Glutamatergic neuron (in vitro differentiated cells): ENCODE measurements around the gene TRIM75. TPM values are rescaled to one million over a fixed set of nuclear protein-coding genes. Genes with fewer than 3 reads are reported as not detected.
A peak's percentile ranks its signal among the peaks of the same experiment; 100 is the strongest.

Experiments used
- DNase-seq: peaks from one replicate; pipeline ENCODE4 v3.0.0; 2022
- H3K27ac Mint-ChIP-seq: one replicate; pipeline ENCODE4 v1.8.0; 2020; ENCODE audit warnings: mild to moderate bottlenecking, mixed read lengths, inconsistent platforms; ENCODE audit not compliant: unreplicated experiment
- H3K27me3 Mint-ChIP-seq: one replicate; pipeline ENCODE4 v1.8.0; 2020; ENCODE audit warnings: mild to moderate bottlenecking, moderate library complexity, mixed read lengths, inconsistent platforms; ENCODE audit not compliant: unreplicated experiment
- H3K36me3 Mint-ChIP-seq: one replicate; pipeline ENCODE4 v1.8.0; 2020; ENCODE audit warnings: mild to moderate bottlenecking, mixed read lengths, inconsistent platforms; ENCODE audit not compliant: unreplicated experiment
- H3K4me1 Mint-ChIP-seq: one replicate; pipeline ENCODE4 v1.8.0; 2020; ENCODE audit warnings: mild to moderate bottlenecking, low read depth, mixed read lengths, inconsistent platforms; ENCODE audit not compliant: unreplicated experiment
- H3K4me3 Mint-ChIP-seq: one replicate; pipeline ENCODE4 v1.8.0; 2020; ENCODE audit warnings: mild to moderate bottlenecking, mixed read lengths, inconsistent platforms; ENCODE audit not compliant: unreplicated experiment
- H3K9me3 Mint-ChIP-seq: one replicate; pipeline ENCODE4 v1.8.0; 2020; ENCODE audit warnings: mild to moderate bottlenecking, moderate library complexity, mixed read lengths, inconsistent platforms; ENCODE audit not compliant: unreplicated experiment
- long read RNA-seq: library from polyadenylated mRNA; unstranded; transcript quantifications from one replicate; pipeline ENCODE4 v2.0.0, GENCODE V29; 2020; ENCODE audit not compliant: unreplicated experiment
- total RNA-seq: library from RNA; stranded (reverse); fragmentation: NEBNext Ultra II Directional; extraction: Animal tissue kit (Norgen Biotek cat#: 25700); gene quantifications from one replicate; pipeline ENCODE4 v1.2.1, GENCODE V29; 2021; ENCODE audit not compliant: unreplicated experiment
- TF ChIP-seq, protein P1 (sequence below): fragments of 200-600 bp; sonication (generic); IDR thresholded peaks from one replicate; pipeline ENCODE4 v1.5.0; 2021; ENCODE audit not compliant: partially characterized antibody, unreplicated experiment

Gene TRIM75
- 0.29 TPM for total RNA-seq
- long read RNA-seq = 0 reads

DNA sequence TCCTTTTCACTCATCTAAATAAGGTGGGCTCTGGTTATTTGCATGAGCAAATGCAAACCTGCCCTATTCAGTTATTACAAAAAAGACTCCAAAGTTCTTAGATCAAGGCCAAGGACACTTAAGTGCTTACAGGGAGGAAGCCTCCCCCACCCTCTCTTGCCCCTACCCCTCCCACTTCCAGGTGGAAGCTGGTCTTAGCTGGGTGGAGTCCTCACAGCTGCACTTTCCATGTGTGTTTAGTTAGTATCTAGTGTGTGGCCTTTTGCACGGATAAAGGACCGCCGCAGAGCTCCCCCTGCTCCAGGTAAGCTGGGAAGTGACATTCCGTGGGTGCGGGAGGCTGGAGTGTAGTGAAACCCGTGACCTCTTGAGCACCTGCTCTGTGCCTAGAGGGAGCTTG, at the start of gene TRIM75:
Gene TRIM75 (plus strand): TSS at position 222 of the 400 bp plus-strand sequence. CDS start 5,282 bp downstream, outside the sequence.
- TF ChIP-seq, protein P1, sequence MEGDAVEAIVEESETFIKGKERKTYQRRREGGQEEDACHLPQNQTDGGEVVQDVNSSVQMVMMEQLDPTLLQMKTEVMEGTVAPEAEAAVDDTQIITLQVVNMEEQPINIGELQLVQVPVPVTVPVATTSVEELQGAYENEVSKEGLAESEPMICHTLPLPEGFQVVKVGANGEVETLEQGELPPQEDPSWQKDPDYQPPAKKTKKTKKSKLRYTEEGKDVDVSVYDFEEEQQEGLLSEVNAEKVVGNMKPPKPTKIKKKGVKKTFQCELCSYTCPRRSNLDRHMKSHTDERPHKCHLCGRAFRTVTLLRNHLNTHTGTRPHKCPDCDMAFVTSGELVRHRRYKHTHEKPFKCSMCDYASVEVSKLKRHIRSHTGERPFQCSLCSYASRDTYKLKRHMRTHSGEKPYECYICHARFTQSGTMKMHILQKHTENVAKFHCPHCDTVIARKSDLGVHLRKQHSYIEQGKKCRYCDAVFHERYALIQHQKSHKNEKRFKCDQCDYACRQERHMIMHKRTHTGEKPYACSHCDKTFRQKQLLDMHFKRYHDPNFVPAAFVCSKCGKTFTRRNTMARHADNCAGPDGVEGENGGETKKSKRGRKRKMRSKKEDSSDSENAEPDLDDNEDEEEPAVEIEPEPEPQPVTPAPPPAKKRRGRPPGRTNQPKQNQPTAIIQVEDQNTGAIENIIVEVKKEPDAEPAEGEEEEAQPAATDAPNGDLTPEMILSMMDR = no peak
- peaks cover 12% of the 10 kb centered on the region for H3K4me1 Mint-ChIP-seq
- no peaks in the 10 kb centered on the region for H3K36me3 Mint-ChIP-seq
- peak within 1 kb of the TSS; percentile 97 for H3K27ac Mint-ChIP-seq
- H3K27me3 Mint-ChIP-seq = peaks cover 11% of the 10 kb centered on the region
- H3K4me3 Mint-ChIP-seq = peak within 1 kb of the TSS; percentile 42
- peaks cover 8% of the 10 kb centered on the region for H3K9me3 Mint-ChIP-seq
- DNase-seq = no peak

DNA sequence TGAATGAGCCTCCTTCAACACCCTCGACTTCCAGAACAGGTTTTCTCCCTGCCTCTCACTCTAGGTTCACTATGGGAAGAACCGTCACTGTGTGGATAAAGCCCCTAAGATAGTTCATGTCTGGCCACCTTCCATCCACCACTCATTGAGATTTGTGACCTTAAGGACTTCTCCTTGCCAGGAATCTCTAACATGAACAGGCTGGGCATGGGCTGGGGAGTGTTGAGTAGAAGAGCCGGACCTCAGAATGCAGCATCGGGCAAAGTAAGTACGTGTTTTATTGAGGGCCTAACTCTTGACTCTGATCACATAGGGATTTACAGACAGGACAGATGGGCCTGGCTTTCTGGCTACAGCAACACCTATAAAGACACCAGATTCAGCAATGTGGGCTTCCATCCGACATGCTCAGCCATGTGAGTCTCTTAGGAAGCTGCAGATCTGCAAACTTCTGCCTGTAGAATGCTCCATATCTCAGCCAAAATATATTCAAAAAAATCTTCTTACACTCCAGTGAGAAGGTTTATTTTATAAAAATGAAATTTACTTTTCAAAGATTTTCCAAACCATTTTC, 48.2 kb upstream of the TRIM75 start:
- Mint-ChIP-seq H3K9me3 (peaks cover 2% of the 10 kb centered on the region), H3K4me1 (peaks cover 16% of the 10 kb centered on the region), H3K36me3 (no peaks in the 10 kb centered on the region), H3K27ac (no peak overlapping the region), H3K4me3 (no peak overlapping the region), H3K27me3 (peaks cover 3% of the 10 kb centered on the region)
- TF ChIP-seq, protein P1 = no peak
- DNase-seq = no peak

DNA sequence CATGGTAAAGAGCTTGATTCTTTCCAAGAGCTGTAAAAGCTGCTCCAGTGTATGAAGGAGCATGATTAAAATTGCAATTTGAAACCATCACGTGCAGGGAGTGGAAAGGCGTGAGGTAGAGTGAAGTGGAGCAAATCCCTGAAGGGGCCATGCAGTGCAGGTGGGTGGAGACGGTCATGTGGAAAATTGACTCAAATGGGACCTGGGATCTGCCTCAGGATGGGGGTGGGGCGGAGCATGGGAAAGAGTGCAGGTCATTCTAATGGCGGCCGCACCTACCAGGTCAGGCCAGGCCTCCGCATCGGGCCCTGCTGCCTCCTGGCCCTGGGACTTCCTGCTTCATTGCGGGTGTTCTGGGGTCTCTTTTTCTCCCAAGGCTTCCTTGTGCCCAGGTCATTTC, 47.2 kb upstream of the TRIM75 start:
- peaks cover 6% of the 10 kb centered on the region for H3K9me3 Mint-ChIP-seq
- peaks cover 24% of the 10 kb centered on the region for H3K4me1 Mint-ChIP-seq
- TF ChIP-seq, protein P1 = no peak
- no peak overlapping the region for H3K4me3 Mint-ChIP-seq
- peaks cover 6% of the 10 kb centered on the region for H3K27me3 Mint-ChIP-seq
- H3K36me3 Mint-ChIP-seq = no peaks in the 10 kb centered on the region
- DNase-seq = no peak
- H3K27ac Mint-ChIP-seq = no peak overlapping the region

DNA sequence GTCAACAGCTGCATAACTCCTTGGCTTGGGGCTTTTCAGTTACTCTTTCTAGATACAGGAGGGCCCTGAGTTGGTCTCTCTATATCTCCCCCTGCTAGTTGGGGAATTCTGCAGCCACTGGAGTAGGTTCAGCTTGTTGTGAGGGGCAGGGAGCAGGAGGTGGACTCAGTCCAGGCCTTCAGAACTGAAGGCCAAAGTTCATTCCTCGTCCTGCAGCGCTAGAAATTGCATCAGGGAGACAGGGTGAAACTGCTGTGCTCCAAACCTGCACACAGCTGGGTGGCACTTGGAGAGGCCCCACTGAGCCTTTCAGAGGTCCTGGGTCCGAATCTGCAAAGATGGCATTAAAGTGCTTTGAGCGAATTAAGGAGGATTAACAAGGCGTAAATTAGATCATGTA, 46.8 kb upstream of the TRIM75 start:
- peak overlapping the region; percentile 72 for H3K27ac Mint-ChIP-seq
- no peak for DNase-seq
- H3K9me3 Mint-ChIP-seq = peaks cover 7% of the 10 kb centered on the region
- peaks cover 7% of the 10 kb centered on the region for H3K27me3 Mint-ChIP-seq
- no peaks in the 10 kb centered on the region for H3K36me3 Mint-ChIP-seq
- H3K4me3 Mint-ChIP-seq = no peak overlapping the region
- TF ChIP-seq, protein P1 = no peak
- H3K4me1 Mint-ChIP-seq = peaks cover 23% of the 10 kb centered on the region

DNA sequence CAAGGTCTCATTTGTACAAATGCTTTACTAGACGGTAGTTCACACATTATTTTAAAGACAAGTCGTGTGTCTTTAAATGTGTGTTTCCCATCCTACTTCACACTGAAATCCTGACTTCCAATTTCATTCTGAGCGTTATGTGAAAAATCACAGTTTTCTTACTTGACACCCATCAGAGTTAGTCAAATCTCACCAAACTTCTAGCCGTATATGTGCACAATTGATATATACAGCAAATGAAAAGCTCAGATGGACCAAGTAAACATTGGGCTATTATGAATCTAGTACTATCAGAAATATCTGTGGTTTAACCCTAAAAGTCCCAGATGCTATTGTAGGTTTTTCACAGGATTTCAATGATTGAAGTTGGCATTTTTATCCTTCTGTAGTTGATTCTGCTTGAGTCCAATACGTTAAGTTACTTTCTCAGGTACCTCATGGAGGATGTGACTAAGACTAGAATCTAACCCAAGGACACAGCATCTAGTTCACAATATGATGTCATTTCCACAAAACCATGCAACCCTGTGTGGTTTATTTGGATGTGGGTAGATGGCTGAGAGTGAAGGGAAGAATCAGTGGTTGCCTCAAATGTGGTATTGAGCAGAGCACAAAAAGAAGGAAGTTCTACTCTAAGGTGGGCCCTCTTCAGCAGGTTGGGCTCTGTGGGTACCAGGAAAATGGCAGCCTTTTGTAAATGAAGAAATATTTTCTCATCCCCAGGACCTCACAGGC, 44.0 kb upstream of the TRIM75 start:
- TF ChIP-seq, protein P1 = no peak
- Mint-ChIP-seq H3K9me3 (peaks cover 7% of the 10 kb centered on the region), H3K4me1 (peaks cover 18% of the 10 kb centered on the region), H3K4me3 (no peak overlapping the region), H3K27me3 (peaks cover 7% of the 10 kb centered on the region), H3K36me3 (no peaks in the 10 kb centered on the region), H3K27ac (no peak overlapping the region)
- no peak for DNase-seq
